Peyer's patch (tissue), 4 donors: Measurements from ENCODE around the gene KRTAP2-2. TPM values are rescaled to one million over a fixed set of nuclear protein-coding genes. Genes with fewer than 3 reads are reported as not detected.
"Not testable (repeated sequence)": the region's sequence is repeated elsewhere in the genome, so short reads cannot be mapped to it uniquely, and the experiment has no call there.

ENCODE experiments used
- DNase-seq, 3 donors: peaks; one replicate each; pipeline ENCODE4 v3.0.0-alpha.2; 2017 to 2019
- H3K27ac ChIP-seq, 4 donors: fragments of 200-600 bp; sonication (generic); one replicate each; pipeline ENCODE4 v1.5.1; 2016 to 2019
- H3K27me3 ChIP-seq, 2 donors: fragments of 200-600 bp; sonication (generic); one replicate each; pipeline ENCODE4 v1.5.1; 2019
- H3K36me3 ChIP-seq, 3 donors: fragments of 200-600 bp; sonication (generic); one replicate each; pipeline ENCODE4 v1.5.1; 2016 to 2019
- H3K4me1 ChIP-seq, 4 donors: fragments of 200-600 bp; sonication (generic); one replicate each; pipeline ENCODE4 v1.5.1; 2016 to 2019
- H3K4me3 ChIP-seq, 4 donors: fragments of 200-600 bp; sonication (generic); 1 replicate in 3 of 4; 2 replicates in 1 of 4; pipeline ENCODE4 v1.5.1; 2016 to 2019; ENCODE audit warnings: mild to moderate bottlenecking in 1 of 4
- H3K9me3 ChIP-seq, 4 donors: fragments of 200-600 bp; sonication (generic); one replicate each; pipeline ENCODE4 v1.5.1; 2016 to 2019; ENCODE audit warnings: mild to moderate bottlenecking in 1 of 4
- POLR2A ChIP-seq, 2 donors: fragments of 450-650 bp; IDR thresholded peaks; one replicate each; pipeline ENCODE4 v1.5.1; 2017; ENCODE audit warnings: antibody characterized with exemption in 2 of 2, mild to moderate bottlenecking in 2 of 2, moderate library complexity in 2 of 2
- total RNA-seq, 4 donors: library from RNA; depleted of rRNA; stranded (reverse); fragments of >200 nt; gene quantifications; one replicate each; pipeline ENCODE4 v1.1.0, GENCODE V29; 2016
- TF ChIP-seq, protein P1 (sequence below), 6 experiments: fragments of 450-650 bp in 4 of 6; fragments of 200-600 bp in 2 of 6; sonication (generic) in 1 of 6; IDR thresholded peaks; one replicate each; pipeline ENCODE4 v1.5.1; 2017 to 2019; ENCODE audit warnings: antibody characterized with exemption in 6 of 6, mild to moderate bottlenecking in 3 of 6, moderate library complexity in 1 of 6

Gene KRTAP2-2
- total RNA-seq, 4 donors from 2014 or later = not detected

- Histone ChIP-seq H3K4me1 (no peaks in the 10 kb centered on the region), H3K36me3 (no peaks in the 10 kb centered on the region), H3K4me3 (no peak overlapping the region), H3K27me3 (no peaks in the 10 kb centered on the region), H3K27ac (no peak overlapping the region), H3K9me3 (no peaks in the 10 kb centered on the region)
- TF ChIP-seq, protein P1, sequence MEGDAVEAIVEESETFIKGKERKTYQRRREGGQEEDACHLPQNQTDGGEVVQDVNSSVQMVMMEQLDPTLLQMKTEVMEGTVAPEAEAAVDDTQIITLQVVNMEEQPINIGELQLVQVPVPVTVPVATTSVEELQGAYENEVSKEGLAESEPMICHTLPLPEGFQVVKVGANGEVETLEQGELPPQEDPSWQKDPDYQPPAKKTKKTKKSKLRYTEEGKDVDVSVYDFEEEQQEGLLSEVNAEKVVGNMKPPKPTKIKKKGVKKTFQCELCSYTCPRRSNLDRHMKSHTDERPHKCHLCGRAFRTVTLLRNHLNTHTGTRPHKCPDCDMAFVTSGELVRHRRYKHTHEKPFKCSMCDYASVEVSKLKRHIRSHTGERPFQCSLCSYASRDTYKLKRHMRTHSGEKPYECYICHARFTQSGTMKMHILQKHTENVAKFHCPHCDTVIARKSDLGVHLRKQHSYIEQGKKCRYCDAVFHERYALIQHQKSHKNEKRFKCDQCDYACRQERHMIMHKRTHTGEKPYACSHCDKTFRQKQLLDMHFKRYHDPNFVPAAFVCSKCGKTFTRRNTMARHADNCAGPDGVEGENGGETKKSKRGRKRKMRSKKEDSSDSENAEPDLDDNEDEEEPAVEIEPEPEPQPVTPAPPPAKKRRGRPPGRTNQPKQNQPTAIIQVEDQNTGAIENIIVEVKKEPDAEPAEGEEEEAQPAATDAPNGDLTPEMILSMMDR (IDR thresholded peaks at IDR 0.05) = no peak
- no peak for TF ChIP-seq POLR2A (IDR thresholded peaks at IDR 0.05)
- DNase-seq = no peak
Observed at GRCh38 chr17:41096055-41096454, 41.0 kb upstream of the KRTAP2-2 start.

DNA sequence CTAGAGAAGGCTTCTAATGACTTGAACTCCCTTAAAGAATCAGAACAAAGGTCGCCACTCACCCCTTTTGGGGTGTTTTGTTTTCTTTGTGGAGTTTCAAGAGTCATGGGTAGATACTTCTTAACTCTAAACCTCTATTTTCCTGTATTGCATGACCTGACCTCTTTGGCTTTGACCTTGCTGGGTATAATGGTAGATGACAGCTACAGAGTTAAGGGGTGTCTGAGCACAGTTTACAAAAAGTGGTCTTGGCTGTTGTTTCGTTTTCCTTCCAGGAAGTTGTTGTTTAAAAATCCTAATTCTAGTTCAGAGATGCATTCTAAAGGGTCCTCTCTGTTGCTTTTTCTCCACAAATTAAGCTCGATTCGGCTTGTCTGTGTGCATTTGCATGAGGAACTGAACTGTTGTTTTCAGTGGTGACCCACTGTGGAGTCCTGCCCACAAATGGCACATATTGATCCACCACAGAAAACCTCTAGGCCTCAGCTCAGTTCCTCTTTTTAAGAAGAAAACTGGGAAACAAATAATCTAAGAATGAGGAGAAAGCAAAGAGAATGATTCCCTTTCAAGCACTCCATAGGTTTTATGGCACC is 33.8 kb upstream of the KRTAP2-2 start:
- H3K4me1 ChIP-seq, H3K27ac ChIP-seq, DNase-seq, H3K27me3 ChIP-seq, H3K36me3 ChIP-seq, H3K9me3 ChIP-seq, H3K4me3 ChIP-seq: not testable (repeated sequence)

DNA sequence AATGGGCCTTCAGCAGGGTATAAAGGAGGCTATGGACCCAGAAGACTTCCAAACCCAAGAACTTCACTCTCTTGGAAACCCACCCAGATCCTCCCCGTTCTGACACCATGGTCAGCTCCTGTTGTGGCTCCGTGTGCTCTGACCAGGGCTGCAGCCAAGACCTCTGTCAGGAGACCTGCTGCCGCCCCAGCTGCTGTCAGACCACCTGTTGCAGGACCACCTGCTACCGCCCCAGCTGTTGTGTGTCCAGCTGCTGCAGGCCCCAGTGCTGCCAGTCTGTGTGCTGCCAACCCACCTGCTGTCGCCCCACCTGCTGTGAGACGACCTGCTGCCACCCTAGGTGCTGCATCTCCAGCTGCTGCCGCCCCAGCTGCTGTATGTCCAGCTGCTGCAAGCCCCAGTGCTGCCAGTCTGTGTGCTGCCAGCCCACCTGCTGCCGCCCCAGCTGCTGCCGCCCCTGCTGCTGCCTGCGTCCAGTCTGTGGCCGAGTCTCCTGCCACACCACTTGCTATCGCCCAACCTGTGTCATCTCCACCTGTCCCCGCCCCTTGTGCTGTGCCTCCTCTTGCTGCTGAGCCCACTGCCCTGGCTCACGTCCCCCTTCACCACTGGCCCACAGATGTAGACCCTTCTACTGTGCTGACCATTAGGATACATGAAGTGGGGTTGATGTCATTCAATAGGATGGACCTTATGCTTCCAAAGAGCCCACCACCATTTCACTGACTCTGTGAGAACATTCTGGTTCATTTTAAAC is 29.2 kb upstream of the KRTAP2-2 start, which contains the start of gene KRTAP4-7:
TSS of gene KRTAP4-7 (plus strand) at position 51 of the 757 bp plus-strand sequence. CDS start at position 108, 57 bp downstream.
- not testable (repeated sequence) for H3K4me1 ChIP-seq, H3K9me3 ChIP-seq, H3K27ac ChIP-seq, DNase-seq, H3K4me3 ChIP-seq, H3K36me3 ChIP-seq, H3K27me3 ChIP-seq

GRCh38 chr17:41083427-41083826 is 28.4 kb upstream of the KRTAP2-2 start:
- H3K36me3 ChIP-seq, H3K4me1 ChIP-seq, H3K27ac ChIP-seq, H3K4me3 ChIP-seq, H3K9me3 ChIP-seq, DNase-seq, H3K27me3 ChIP-seq: not testable (repeated sequence)

DNA sequence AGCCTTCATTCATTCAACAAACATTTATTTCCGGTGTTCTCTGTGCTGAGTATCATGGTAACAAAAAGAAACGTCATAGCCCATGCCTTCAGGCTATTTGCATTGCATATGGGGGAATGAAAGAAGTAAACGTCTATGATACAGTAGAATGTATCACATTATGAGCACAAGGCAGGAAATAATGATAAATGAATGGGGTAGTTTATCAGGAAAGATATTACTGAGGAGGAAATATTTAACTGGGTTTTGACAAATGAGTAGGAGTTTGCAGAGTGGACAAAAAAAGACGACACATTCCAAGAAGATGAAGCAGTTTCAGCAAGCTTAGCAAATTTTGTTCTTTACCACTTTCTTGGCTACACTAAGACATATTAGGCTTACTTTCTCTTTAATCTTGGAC is 27.6 kb upstream of the KRTAP2-2 start:
- H3K36me3 ChIP-seq = no peaks in the 10 kb centered on the region
- no peak for DNase-seq
- no peaks in the 10 kb centered on the region for H3K4me1 ChIP-seq
- H3K4me3 ChIP-seq = no peak overlapping the region
- no peaks in the 10 kb centered on the region for H3K9me3 ChIP-seq
- H3K27me3 ChIP-seq = no peaks in the 10 kb centered on the region
- TF ChIP-seq POLR2A (IDR thresholded peaks at IDR 0.05) = no peak
- TF ChIP-seq, protein P1 (IDR thresholded peaks at IDR 0.05) = no peak
- no peak overlapping the region for H3K27ac ChIP-seq

- Histone ChIP-seq H3K4me1 (no peaks in the 10 kb centered on the region), H3K4me3 (no peak overlapping the region), H3K27me3 (no peaks in the 10 kb centered on the region), H3K9me3 (no peaks in the 10 kb centered on the region), H3K27ac (no peak overlapping the region), H3K36me3 (no peaks in the 10 kb centered on the region)
- no peak for TF ChIP-seq POLR2A (IDR thresholded peaks at IDR 0.05)
- TF ChIP-seq, protein P1 (IDR thresholded peaks at IDR 0.05) = no peak
- DNase-seq = no peak
Observed at GRCh38 chr17:41076788-41077187, 21.8 kb upstream of the KRTAP2-2 start.

GRCh38 chr17:41073676-41074075 is 18.6 kb upstream of the KRTAP2-2 start:
- DNase-seq = no peak
- no peak overlapping the region for H3K27ac ChIP-seq
- H3K4me3 ChIP-seq = no peak overlapping the region
- no peaks in the 10 kb centered on the region for H3K9me3 ChIP-seq
- no peaks in the 10 kb centered on the region for H3K27me3 ChIP-seq
- TF ChIP-seq POLR2A (IDR thresholded peaks at IDR 0.05) = no peak
- TF ChIP-seq, protein P1 (IDR thresholded peaks at IDR 0.05) = no peak
- no peaks in the 10 kb centered on the region for H3K4me1 ChIP-seq
- no peaks in the 10 kb centered on the region for H3K36me3 ChIP-seq
